ENCODE measurements around the gene MYO5B.

Gene MYO5B

DNA sequence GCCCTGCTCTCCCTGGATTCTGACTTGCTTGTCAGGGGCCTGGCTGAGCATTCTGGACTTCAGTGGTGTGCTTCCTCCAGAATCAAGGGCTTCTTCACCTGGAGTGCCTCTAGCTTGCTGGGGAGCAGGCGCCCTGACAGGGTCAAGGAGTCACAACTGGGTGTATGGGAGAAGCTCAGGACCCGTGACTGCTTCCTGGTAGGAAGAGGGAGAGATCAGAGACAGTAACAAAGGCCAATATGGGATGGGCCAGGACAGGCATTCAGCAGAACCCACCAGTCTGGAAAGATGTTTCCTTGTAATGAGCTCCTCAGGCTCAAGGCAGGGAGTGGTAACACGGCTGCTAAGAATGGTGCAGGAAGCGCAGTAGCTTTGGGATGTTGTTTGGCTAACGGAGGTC is 277.2 kb downstream of the MYO5B start:
- H3K4me1 Mint-ChIP-seq (ENCODE audit: low read depth), result no peaks in the 10 kb centered on the region
- no peaks in the 10 kb centered on the region for H3K36me3 Mint-ChIP-seq (ENCODE audit: low read depth)
- no peak overlapping the region for H3K4me3 Mint-ChIP-seq
- H3K27me3 Mint-ChIP-seq (ENCODE audit: low read depth), result peaks cover 37% of the 10 kb centered on the region
- DNase-seq (ENCODE audit: low spot score), result no peak
- no peak overlapping the region for H3K27ac Mint-ChIP-seq
- H3K9me3 Mint-ChIP-seq, result no peaks in the 10 kb centered on the region

DNA sequence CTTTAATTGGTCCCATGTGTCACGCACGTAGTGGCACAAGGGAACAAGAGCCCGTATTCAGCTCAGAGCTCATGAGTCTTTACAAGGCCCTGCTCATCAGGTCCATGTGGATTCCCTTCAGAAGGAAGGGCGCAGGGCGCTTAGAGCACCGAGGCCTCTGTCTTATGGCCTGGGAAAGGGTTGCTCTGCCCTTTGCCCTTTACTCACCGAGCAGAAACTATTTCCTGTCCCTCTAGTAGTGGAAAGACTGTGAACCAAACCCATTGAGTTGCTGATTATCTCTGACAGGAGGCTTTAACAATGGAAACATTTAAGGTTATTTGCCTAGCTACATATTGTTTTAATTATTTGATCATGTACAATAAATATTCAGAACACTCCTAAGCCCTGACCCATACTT is 279.6 kb downstream of the MYO5B start:
- no peaks in the 10 kb centered on the region for H3K4me1 Mint-ChIP-seq (ENCODE audit: low read depth)
- no peak overlapping the region for H3K4me3 Mint-ChIP-seq
- peaks cover 16% of the 10 kb centered on the region for H3K27me3 Mint-ChIP-seq (ENCODE audit: low read depth)
- H3K27ac Mint-ChIP-seq, result no peak overlapping the region
- H3K36me3 Mint-ChIP-seq (ENCODE audit: low read depth), result no peaks in the 10 kb centered on the region
- no peak for DNase-seq (ENCODE audit: low spot score)
- peaks cover 4% of the 10 kb centered on the region for H3K9me3 Mint-ChIP-seq

DNA sequence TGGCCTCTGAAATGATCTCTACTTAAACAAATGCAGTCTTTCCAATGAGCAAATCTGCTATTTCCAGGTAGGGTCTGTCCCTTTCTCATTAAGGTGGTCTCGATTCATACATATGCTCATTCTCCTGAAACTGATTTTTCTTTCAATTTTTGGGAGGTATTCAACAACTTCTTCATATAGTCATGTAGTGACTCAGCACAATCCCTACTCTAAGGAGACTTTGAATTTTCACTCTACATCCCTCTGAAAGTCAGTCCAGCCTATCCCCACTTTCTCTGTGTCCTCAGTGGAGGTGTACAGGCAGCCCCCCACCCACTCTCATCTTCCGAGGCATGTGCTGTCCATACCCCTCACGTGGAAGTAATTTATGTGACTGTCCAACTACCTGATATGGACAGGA is 281.7 kb downstream of the MYO5B start:
- Mint-ChIP-seq H3K27ac (no peak overlapping the region), H3K27me3 (ENCODE audit: low read depth) (no peaks in the 10 kb centered on the region), H3K4me1 (ENCODE audit: low read depth) (no peaks in the 10 kb centered on the region), H3K4me3 (no peak overlapping the region), H3K9me3 (peaks cover 4% of the 10 kb centered on the region), H3K36me3 (ENCODE audit: low read depth) (no peaks in the 10 kb centered on the region)
- DNase-seq (ENCODE audit: low spot score), result no peak

DNA sequence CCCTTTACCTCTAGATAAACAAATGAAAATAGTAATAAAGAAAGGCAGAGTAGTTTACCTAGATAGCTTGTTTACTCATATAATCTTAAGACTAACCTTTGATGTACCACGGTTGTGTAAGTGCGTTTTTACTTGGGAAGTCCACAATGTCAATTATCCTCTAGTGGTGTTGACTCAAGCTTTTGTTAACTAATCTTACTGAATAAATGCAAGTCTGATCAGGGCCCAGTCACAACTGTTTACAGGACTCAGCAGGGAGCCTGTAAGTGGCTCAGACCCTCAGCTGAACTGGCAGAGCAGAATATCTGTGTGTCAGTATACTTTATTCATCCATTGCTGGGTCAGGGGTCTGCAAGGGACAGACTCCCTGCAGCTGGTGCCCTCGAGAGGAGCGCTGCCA is 283.5 kb downstream of the MYO5B start:
- Mint-ChIP-seq H3K9me3 (peaks cover 4% of the 10 kb centered on the region), H3K4me1 (ENCODE audit: low read depth) (no peaks in the 10 kb centered on the region), H3K27ac (no peak overlapping the region), H3K27me3 (ENCODE audit: low read depth) (no peaks in the 10 kb centered on the region), H3K36me3 (ENCODE audit: low read depth) (no peaks in the 10 kb centered on the region), H3K4me3 (no peak overlapping the region)
- DNase-seq (ENCODE audit: low spot score), result no peak

DNA sequence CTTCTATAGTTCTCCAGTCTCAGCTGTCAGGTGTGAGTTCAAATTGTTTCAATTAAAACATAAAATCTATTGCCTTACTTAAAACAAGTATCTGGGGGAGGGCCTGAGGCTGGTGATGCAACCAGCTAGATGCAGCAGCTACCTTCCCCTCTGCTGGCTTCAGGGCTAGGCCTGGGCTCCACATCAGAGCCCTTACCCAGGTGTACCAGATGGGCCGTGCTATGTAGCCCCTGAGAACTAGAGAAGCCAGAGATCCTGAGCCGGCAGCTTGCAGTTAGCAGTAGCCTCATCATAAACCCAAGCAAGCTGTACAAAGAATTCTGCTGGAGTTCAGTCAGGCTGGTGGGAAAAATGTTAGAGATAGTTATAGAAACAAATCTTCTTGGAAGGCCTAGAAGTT is 284.0 kb downstream of the MYO5B start:
- no peaks in the 10 kb centered on the region for H3K4me1 Mint-ChIP-seq (ENCODE audit: low read depth)
- no peak overlapping the region for H3K27ac Mint-ChIP-seq
- no peaks in the 10 kb centered on the region for H3K27me3 Mint-ChIP-seq (ENCODE audit: low read depth)
- peaks cover 4% of the 10 kb centered on the region for H3K9me3 Mint-ChIP-seq
- H3K4me3 Mint-ChIP-seq, result no peak overlapping the region
- no peak for DNase-seq (ENCODE audit: low spot score)
- no peaks in the 10 kb centered on the region for H3K36me3 Mint-ChIP-seq (ENCODE audit: low read depth)

DNA sequence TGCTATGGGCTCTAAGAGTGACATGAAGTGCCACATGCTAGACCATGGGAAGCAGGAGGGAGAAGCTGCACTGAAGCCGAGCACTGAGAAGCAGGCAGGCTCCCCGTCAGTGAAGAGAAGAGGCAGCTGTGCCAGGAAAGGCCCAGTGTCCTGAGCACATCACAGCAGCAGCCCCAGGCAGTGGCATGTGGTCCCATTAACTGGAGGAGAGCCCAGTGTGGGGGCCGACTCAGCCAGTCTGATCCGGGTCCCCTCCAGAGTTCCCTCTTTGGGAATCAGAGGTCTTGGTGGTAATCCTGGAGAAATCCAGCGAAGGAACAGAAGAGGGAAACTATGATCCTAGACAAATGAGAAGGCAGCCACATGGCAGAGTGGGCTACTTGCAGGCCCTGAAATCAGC is 284.9 kb downstream of the MYO5B start:
- Mint-ChIP-seq H3K9me3 (peaks cover 4% of the 10 kb centered on the region), H3K27me3 (ENCODE audit: low read depth) (no peaks in the 10 kb centered on the region), H3K36me3 (ENCODE audit: low read depth) (no peaks in the 10 kb centered on the region), H3K4me1 (ENCODE audit: low read depth) (peaks cover 3% of the 10 kb centered on the region), H3K4me3 (no peak overlapping the region), H3K27ac (no peak overlapping the region)
- no peak for DNase-seq (ENCODE audit: low spot score)

DNA sequence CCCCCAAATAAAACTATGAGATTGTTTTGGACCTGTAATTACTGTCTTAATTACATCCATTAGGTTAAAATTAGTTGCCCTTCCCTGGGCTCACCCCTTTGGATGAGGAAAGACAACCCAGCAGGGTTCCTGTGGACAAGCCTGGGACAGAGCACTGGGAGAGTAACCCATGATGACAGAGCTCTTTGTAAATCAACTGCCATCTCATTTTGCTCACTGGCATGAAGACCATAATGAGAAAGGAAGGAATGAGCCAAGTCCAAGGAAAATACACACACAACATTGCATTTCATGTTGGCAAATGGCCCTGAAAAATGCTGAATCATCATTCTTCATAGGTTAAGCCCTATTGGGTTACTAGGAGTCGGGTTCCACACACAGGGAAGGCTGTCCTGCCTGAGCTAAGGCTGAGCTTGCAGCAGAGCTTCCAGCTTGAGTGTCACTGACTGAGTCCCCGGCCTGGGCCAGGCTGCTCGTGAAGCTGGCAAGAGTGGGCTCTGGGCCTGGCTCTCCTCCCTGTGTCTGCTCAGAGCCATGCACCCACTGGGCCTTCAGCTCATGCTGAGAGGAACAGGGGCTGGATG is 287.5 kb downstream of the MYO5B start:
- DNase-seq (ENCODE audit: low spot score), result no peak
- no peak overlapping the region for H3K4me3 Mint-ChIP-seq
- no peaks in the 10 kb centered on the region for H3K27me3 Mint-ChIP-seq (ENCODE audit: low read depth)
- peaks cover under 1% of the 10 kb centered on the region for H3K9me3 Mint-ChIP-seq
- no peak overlapping the region for H3K27ac Mint-ChIP-seq
- no peaks in the 10 kb centered on the region for H3K36me3 Mint-ChIP-seq (ENCODE audit: low read depth)
- peaks cover 6% of the 10 kb centered on the region for H3K4me1 Mint-ChIP-seq (ENCODE audit: low read depth)

DNA sequence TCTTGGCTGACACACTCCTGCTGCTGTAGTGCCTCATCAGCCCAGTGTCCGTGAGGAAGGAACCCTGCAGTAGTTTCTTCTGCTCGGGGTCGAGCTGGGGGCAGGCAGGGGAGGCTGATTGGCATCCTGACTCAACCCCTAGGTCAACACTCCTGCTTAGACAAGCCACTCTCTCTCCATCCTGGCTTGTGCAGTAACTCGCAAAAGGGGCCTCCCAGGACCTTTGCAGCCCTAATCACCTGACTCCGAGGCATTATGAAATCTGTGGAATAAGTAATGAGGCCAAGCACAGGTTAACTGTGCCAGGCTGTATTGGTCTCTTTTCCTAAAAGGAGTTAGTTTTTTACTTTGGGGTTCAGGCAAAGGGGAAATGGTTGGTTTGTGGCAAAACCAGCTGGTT is 289.2 kb downstream of the MYO5B start:
- H3K27ac Mint-ChIP-seq, result no peak overlapping the region
- no peaks in the 10 kb centered on the region for H3K36me3 Mint-ChIP-seq (ENCODE audit: low read depth)
- H3K27me3 Mint-ChIP-seq (ENCODE audit: low read depth), result no peaks in the 10 kb centered on the region

DNA sequence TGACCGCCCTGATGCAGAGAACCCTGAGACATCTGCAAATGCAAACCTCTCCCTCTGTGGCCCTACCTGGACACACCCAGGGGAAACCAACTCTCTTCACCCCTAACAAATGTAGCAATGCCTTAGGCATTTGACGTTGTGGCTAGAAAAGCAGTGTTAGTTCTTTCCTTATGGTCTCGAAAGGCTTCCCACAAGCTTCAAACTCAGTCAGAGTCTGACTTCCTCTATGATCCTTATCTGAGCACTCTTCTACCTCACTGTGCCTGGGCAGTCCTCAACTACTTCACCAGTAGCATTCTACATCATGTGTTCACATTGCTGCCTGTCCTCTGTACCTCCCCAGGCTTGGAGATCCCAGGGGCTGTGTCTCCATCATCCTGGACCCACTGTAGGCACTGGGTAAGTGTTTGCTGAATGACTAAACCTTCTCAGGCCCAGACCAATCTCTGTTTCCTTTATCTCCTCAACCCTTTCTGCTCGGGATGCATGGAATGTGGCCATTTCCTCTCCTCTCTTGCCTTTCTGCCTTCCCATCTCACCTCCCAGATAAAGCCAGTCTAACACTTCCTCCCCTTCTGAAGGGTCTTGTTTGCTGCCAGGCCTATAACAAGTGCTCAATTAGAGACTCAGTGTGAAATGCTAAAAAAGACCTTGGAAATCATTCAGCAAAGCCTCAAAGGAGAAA is 289.9 kb downstream of the MYO5B start:
- H3K36me3 Mint-ChIP-seq (ENCODE audit: low read depth), result no peaks in the 10 kb centered on the region
- H3K9me3 Mint-ChIP-seq, result no peaks in the 10 kb centered on the region
- H3K4me3 Mint-ChIP-seq, result no peak overlapping the region
- no peaks in the 10 kb centered on the region for H3K27me3 Mint-ChIP-seq (ENCODE audit: low read depth)
- peaks cover 6% of the 10 kb centered on the region for H3K4me1 Mint-ChIP-seq (ENCODE audit: low read depth)
- no peak overlapping the region for H3K27ac Mint-ChIP-seq
- no peak for DNase-seq (ENCODE audit: low spot score)

More for the DNA sequence above, 289.2 kb downstream of the MYO5B start:
- Mint-ChIP-seq H3K4me3 (no peak overlapping the region), H3K9me3 (no peaks in the 10 kb centered on the region), H3K4me1 (ENCODE audit: low read depth) (peaks cover 6% of the 10 kb centered on the region)
- no peak for DNase-seq (ENCODE audit: low spot score)

DNA sequence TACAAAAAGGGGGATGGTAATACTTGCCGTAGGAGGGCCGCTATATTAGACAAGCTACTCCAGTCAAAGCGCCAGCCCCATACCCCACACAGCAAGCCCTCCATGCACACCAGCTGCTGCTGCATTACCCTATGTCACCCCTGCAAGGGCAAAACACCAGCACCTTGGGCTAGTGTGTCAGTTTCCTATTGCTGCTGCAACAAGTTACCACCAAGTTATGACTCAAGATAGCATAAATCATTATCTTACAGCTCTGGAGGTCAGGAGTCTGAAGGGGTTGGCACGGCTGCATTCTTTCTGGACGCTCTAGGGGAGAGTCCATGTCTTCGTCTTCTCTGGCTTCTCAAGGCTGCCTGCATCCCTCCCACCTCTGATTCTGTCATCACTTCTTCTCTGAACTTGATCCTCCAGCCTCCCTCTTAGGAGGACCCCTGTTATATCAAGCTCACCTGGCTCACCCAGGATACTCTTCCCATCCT is 293.0 kb downstream of the MYO5B start:
- Mint-ChIP-seq H3K4me1 (ENCODE audit: low read depth) (peaks cover 6% of the 10 kb centered on the region), H3K36me3 (ENCODE audit: low read depth) (no peaks in the 10 kb centered on the region), H3K9me3 (no peaks in the 10 kb centered on the region), H3K27me3 (ENCODE audit: low read depth) (no peaks in the 10 kb centered on the region), H3K4me3 (no peak overlapping the region), H3K27ac (no peak overlapping the region)
- no peak for DNase-seq (ENCODE audit: low spot score)

DNA sequence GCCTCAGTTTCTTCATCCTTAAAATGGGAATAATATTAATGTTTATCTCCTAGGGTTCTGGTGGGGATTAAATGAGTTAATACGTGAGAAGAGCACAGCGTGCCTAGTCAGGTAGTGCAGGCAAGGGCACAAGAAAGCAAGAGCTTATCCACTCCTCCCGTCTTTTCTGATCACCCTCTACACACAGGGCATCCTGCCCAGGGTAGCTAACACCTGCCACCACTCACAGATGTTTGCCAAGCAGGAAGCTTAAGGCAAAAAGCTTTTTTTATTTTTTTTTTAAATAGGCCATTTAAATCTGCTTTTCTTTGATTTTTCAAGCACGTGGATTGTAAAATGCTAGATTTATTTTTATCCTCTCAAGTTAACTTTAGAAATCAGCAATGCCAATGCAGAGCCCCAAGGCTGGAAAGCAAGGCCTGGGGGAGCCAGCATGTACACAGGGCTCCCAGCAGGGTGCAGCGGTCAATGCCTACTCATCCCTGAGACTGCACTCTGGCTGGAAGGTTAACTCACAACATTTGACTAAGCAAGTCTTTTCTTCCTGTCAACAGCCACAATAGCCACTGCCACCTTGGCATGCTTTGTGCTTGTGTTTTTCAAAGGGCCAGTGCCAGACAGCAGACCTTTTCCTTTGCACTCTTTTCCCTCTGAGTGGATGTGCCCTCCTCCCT is 295.2 kb downstream of the MYO5B start:
- Mint-ChIP-seq H3K4me1 (ENCODE audit: low read depth) (peaks cover under 1% of the 10 kb centered on the region), H3K27ac (no peak overlapping the region), H3K36me3 (ENCODE audit: low read depth) (no peaks in the 10 kb centered on the region), H3K9me3 (no peaks in the 10 kb centered on the region), H3K4me3 (no peak overlapping the region), H3K27me3 (ENCODE audit: low read depth) (no peaks in the 10 kb centered on the region)
- no peak for DNase-seq (ENCODE audit: low spot score)

DNA sequence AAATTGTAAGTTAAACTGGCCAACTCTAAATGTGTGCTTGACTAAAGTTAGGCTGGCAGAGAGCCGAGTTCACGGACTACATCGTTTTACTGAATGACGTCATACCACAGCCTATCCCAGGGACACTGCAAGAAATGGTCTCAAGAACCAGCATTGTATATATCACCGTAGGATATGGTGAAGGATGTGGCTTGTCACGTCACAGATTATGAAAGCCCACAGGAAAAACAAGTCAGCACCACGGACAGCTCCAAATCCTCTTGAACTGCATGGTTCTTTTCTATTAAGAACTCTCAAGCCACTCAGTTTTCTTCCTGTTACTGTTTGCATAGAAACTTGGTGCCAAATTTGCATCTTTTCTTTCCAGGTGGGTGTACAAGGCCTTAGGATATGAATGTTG is 296.5 kb downstream of the MYO5B start:
- no peaks in the 10 kb centered on the region for H3K27me3 Mint-ChIP-seq (ENCODE audit: low read depth)
- no peaks in the 10 kb centered on the region for H3K4me1 Mint-ChIP-seq (ENCODE audit: low read depth)
- peak; percentile 56 for DNase-seq (ENCODE audit: low spot score)

DNA sequence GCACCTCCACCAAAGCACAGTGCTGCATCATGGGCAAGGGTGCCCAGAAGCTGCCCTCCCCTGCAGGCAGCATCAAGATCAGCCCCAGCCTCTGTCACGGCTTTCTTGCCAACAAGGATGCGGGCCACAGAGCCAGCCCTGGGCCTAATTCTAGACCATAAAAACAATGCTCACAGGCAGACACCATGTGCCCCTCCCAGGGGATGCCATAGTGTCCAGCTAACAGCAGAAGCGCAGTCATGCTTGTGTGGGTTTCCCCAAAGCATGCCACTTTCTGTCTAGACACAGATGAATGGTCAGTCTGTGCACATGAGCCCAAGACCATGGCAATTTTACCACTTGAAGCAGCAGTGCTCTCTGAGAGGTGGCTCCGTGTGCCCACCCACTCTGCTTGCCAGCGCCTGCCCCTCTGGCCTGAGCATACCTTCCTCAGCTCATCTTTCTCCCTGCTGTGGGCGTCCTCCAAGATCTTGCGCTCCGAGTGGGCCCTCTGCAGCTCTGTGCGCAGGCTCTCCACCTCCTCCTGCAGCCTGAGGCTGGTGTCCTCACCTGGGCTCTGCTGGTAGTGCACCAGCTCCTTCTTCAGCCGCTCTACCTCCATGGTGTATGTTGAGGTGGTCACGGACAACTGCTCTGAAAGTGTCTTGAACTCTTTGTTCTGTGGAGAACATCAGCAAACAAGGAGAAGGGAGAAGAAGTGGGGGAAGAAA is 300.3 kb downstream of the MYO5B start:
- H3K4me1 Mint-ChIP-seq (ENCODE audit: low read depth), result peaks cover 5% of the 10 kb centered on the region
- H3K9me3 Mint-ChIP-seq, result no peaks in the 10 kb centered on the region
- H3K4me3 Mint-ChIP-seq, result no peak overlapping the region
- H3K36me3 Mint-ChIP-seq (ENCODE audit: low read depth), result no peaks in the 10 kb centered on the region
- no peaks in the 10 kb centered on the region for H3K27me3 Mint-ChIP-seq (ENCODE audit: low read depth)
- DNase-seq (ENCODE audit: low spot score), result no peak
- H3K27ac Mint-ChIP-seq, result no peak overlapping the region

More for the DNA sequence above, 296.5 kb downstream of the MYO5B start:
- Mint-ChIP-seq H3K9me3 (no peaks in the 10 kb centered on the region), H3K27ac (no peak overlapping the region), H3K36me3 (ENCODE audit: low read depth) (no peaks in the 10 kb centered on the region), H3K4me3 (no peak overlapping the region)

DNA sequence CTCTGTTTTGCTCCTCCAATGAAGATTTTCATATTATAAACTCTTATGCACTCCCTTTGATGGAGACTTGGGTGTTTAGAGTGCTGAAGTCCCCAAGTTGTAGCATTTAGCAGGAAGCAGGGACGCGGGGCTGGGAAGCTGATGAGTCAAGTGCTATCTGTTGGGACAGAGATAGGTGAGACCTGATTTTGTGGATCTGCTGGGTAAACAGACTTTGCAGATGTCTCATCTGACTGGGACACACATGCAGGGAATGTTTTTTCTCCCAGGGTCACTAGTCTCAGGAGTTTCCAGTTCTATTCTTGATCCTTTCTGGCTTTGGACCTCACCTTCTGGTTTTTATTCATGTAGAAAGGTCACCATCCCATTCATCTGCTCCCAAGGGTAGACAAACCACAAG is 301.9 kb downstream of the MYO5B start:
- H3K4me3 Mint-ChIP-seq, result no peak overlapping the region
- peaks cover 5% of the 10 kb centered on the region for H3K4me1 Mint-ChIP-seq (ENCODE audit: low read depth)
- no peaks in the 10 kb centered on the region for H3K9me3 Mint-ChIP-seq
- DNase-seq (ENCODE audit: low spot score), result no peak
- H3K36me3 Mint-ChIP-seq (ENCODE audit: low read depth), result no peaks in the 10 kb centered on the region
- H3K27ac Mint-ChIP-seq, result no peak overlapping the region
- no peaks in the 10 kb centered on the region for H3K27me3 Mint-ChIP-seq (ENCODE audit: low read depth)
